Adipose tissue (tissue), 3 donors: ENCODE data around the gene CLEC10A. TPM values are rescaled to one million over a fixed set of nuclear protein-coding genes. Genes with fewer than 3 reads are reported as not detected.
"Not testable (repeated sequence)": the region's sequence is repeated elsewhere in the genome, so short reads cannot be mapped to it uniquely, and the experiment has no call there.

Experiments used
- H3K27ac ChIP-seq: one replicate; pipeline ENCODE4 v1.5.1; 2013; ENCODE audit warnings: low read depth, low read length
- WGBS, 3 donors: extraction: QIAGEN DNeasy Blood & Tissue Kit; methylation state at CpG; one replicate each; pipeline ENCODE4 v1.1.7; 2013; 5-methylcytosine and 5-hydroxymethylcytosine counted together
- polyA plus RNA-seq, 3 donors: library from polyadenylated mRNA; stranded (reverse); fragments of 200-250 nt; gene quantifications; one replicate each; pipeline ENCODE4 v1.2.3, GENCODE V29; 2013
- donor health status: healthy with polysubstance abuse.
- donor health status: Bipolar disorder and iron deficiency.
- donor health status: healthy.

The CLEC10A gene
- polyA plus RNA-seq, 3 donors: 1.3 to 16.1 (median 8.8) TPM

DNA sequence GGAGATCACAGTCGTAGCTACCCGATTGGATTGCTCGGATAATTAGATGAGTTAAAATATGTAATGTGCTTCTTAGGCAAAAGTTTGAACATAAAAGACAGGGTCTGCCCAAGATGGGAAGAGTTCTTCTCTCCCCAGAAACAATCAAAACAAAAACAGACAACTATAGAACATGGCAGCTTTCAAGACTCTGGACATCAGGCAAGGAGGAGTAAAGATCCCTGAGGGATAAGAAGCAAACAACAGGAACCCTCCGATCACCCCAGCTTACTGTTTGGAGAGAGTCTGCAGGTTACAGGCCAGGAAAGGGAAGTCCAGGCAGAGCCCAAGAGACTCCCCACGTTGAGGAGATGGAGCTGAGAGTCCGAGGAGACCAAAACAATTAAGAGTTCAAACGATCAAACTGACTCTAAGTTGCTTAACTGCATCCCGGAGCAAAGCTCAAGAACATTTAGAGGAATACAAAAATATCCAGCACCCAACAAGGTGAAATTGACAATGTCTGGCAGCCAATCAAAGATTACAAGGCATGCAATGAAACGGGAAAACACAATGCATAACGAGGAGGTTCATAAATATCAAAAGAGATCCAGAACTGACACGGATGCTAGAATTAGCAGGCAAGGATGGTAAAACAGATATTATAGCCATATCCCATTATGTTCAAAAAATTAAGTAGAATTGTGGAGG lies 30.7 kb upstream of the CLEC10A start:
- 53 to 63% (median 57%) methylated on average over 11 of the region's 11 CpGs for WGBS, 3 donors
- no peak overlapping the region for H3K27ac ChIP-seq

- H3K27ac ChIP-seq: no peak overlapping the region
- WGBS, 3 donors: 67 to 79% (median 76%) methylated on average over 10 of the region's 10 CpGs
Measured at GRCh38 chr17:7109461-7110322, 29.6 kb upstream of the CLEC10A start.

GRCh38 chr17:7108981-7109380 lies 28.9 kb upstream of the CLEC10A start:
- 61 to 85% (median 85%) methylated on average over 9 of the region's 9 CpGs for WGBS, 3 donors
- H3K27ac ChIP-seq: no peak overlapping the region

GRCh38 chr17:7108560-7108925 lies 28.5 kb upstream of the CLEC10A start:
- 76 to 95% (median 86%) methylated on average over 6 to 10 of the region's 10 CpGs for WGBS, 3 donors
- H3K27ac ChIP-seq: no peak overlapping the region

DNA sequence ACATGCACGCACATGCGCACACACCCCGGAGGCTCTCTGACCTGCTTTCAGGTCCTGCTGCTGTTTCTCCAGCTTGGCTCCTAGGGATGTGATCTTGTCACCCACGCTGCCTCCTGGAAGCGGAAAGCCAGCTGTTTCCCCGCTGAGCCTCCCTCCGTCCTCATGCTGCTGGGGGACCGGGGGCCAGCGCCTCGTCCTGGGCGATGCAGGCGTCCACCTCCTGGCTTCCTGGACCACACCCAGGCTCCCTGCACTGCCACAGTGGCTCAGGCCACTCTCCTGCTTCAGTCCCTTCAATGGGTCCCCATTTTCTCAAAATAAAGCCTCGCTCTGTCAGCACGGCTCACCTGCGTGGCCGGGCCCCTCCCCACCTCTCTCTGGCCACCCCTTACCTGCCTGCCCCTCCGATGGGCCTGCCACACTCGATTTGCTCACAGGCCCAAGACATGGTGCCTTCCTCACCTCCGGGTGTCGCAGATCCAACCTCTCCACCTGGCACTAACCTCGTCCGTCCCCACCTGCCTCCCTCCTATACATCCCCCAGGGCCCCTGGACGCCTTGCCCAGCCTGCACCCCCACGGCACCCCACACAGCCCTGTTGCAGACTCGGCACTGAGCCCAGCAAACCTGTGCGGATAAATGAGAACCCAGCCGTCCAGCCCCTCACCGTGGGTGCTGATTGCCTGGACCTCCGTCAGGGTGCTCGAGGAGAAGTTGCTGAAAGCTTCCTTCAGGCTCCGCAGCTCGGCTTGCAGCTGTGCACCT lies 27.9 kb upstream of the CLEC10A start:
- WGBS, 3 donors: 80 to 85% (median 83%) methylated on average over 32 of the region's 32 CpGs

GRCh38 chr17:7107012-7107754 lies 27.1 kb upstream of the CLEC10A start:
- WGBS, 3 donors: 73 to 76% (median 75%) methylated on average over 20 of the region's 20 CpGs

More for the DNA sequence above, 27.9 kb upstream of the CLEC10A start:
- H3K27ac ChIP-seq: no peak overlapping the region

GRCh38 chr17:7102421-7102820 lies 22.4 kb upstream of the CLEC10A start:
- WGBS, 3 donors: 65 to 76% (median 65%) methylated on average over 6 of the region's 6 CpGs
- no peak overlapping the region for H3K27ac ChIP-seq

More at GRCh38 chr17:7107012-7107754, 27.1 kb upstream of the CLEC10A start:
- H3K27ac ChIP-seq: no peak overlapping the region

DNA sequence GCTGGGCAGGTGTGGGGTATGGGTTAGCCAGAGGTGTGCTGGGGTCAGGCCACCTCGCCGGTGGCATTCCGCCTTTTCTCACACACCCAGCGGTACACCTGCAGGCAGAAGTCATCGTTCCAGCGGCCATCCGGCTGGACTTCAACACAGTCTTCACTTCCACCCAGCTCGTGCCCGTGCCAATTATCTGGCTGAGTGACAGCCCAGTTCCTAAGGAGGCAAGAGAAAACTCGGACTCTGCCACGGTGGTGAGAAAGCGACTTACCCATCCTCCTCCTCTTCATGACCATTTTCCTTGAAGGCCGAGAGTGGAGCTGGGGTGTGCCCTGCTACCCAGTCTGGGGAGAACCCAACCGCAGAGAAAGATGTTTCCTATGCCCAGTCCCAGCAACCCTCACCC lies 21.5 kb upstream of the CLEC10A start:
- no peak overlapping the region for H3K27ac ChIP-seq
- 81 to 90% (median 85%) methylated on average over 14 of the region's 14 CpGs for WGBS, 3 donors

DNA sequence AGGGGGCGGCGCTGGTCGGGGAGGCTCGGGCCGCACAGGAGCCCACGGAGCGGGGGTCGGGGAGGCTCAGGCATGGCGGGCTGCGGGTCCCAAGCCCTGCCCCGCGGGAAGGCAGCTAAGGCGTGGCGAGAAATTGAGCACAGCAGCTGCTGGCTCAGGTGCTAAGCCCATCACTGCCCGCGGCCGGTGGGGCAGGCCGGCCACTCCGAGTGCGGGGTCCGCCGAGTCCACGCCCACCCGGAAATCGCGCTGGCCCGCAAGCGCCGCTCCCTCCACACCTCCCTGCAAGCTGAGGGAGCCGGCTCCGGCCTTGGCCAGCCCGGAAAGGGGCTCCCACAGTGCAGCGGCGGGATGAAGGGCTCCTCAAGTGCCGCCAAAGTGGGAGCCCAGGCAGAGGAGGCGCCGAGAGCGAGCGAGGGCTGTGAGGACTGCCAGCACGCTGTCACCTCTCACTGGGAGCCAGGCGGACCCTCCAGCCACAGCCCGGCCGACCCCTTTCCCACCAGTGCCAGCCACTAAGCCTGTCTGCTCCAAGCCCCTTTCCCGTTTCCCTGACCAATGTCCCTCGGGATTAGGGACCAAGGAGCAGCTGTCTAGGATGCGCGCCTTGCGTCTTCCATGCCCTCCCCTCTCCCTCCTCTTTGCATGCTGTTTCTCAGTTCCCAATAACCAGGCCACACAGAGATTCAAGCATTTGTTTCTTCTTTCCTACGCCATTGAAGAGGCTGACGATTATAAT lies 20.8 kb upstream of the CLEC10A start:
- WGBS, 3 donors: 88 to 93% (median 92%) methylated on average over 37 to 50 of the region's 50 CpGs
- not testable (repeated sequence) for H3K27ac ChIP-seq

GRCh38 chr17:7098802-7099459 lies 18.9 kb upstream of the CLEC10A start:
- H3K27ac ChIP-seq: no peak overlapping the region
- 71 to 76% (median 73%) methylated on average over 13 of the region's 13 CpGs for WGBS, 3 donors

DNA sequence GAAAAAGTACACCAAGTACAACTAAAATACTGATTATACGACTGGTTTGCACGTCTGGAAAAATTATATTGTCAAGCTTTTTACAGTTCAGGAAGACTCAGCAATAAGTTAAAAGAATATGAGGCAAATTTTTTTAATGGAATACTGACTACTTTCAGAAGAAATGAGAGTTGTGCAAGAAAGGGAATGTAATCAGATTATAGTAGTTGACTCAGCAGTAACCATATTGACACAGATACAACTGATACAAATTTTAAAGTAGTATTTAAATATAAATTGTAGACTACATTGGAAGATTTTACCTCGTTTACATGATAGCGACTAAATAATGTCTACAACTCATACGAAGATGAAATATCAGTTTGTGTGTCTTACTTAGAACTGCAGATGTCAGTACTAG lies 17.9 kb upstream of the CLEC10A start:
- H3K27ac ChIP-seq: no peak overlapping the region
- WGBS, 3 donors: 41 to 73% (median 56%) methylated on average over 5 of the region's 5 CpGs

GRCh38 chr17:7095625-7096024 lies 15.6 kb upstream of the CLEC10A start:
- WGBS, 3 donors: 76 to 82% (median 79%) methylated on average over 1 of the region's 1 CpG
- no peak overlapping the region for H3K27ac ChIP-seq

DNA sequence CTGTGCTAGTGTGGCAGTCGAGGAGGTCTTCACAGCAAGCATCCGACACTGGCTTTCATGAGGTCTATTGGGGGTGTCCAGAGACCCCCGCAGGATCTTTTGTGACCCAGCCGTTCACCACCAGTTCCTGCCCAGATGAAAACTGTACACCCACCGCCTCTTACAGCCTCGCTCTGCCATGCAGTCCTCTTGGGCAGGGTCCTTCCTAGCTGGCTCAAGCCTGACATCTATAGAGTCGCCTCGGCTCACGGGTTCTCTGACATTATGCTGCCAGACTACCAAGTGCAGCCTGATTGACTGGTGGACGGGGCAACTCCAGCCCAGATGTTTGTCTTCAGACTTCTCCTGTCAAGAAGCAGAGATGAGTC lies 14.6 kb upstream of the CLEC10A start:
- H3K27ac ChIP-seq: no peak overlapping the region
- WGBS, 3 donors: 71 to 74% (median 71%) methylated on average over 10 of the region's 10 CpGs

GRCh38 chr17:7091311-7092005 lies 11.4 kb upstream of the CLEC10A start:
- 57 to 71% (median 71%) methylated on average over 20 to 26 of the region's 28 CpGs for WGBS, 3 donors
- not testable (repeated sequence) for H3K27ac ChIP-seq

GRCh38 chr17:7089570-7089969 lies 9.5 kb upstream of the CLEC10A start:
- 84 to 94% (median 92%) methylated on average over 6 of the region's 6 CpGs for WGBS, 3 donors
- not testable (repeated sequence) for H3K27ac ChIP-seq

DNA sequence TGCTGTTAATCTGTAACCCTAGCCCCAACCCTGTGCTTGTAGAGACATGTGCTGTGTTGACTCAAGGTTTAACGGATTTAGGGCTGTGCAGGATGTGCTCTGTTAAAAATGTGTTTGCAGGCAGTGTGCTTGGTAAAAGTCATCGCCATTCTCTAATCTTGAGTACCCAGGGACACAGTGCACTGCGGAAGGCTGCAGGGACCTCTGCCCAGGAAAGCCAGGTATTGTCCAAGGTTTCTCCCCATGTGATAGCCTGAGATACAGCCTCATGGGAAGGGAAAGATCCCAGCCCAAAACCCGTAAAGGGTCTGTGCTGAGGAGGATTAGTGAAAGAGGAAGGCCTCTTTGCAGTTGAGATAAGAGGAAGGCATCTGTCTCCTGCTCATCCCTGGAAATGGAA lies 8.4 kb upstream of the CLEC10A start:
- WGBS, 3 donors: 32 to 74% (median 67%) methylated on average over 4 of the region's 4 CpGs
- H3K27ac ChIP-seq: not testable (repeated sequence)

DNA sequence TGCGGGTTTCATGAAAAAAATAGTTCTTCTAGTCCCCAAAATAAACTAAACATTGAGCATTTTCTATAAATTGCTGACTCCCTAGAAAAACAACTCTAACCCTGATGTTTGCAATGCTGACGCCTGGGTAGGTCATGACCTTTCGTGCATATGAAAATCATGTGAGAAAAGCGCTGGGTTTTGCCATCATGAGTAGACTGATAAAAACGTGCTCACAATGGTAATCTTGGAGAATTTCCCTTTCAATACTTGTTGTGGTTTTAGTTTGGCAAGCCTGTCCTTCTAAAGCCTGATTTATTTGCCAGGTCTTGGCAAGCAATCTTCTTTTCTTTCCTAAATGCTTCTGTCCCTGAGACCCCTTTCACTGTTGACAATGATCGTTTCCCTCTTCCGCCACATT lies 4.0 kb upstream of the CLEC10A start:
- H3K27ac ChIP-seq: no peak overlapping the region
- WGBS, 3 donors: 23 to 38% (median 26%) methylated on average over 7 of the region's 7 CpGs
